Activated gamma-delta T cell treated with anti-CD3 and anti-CD28 coated beads, Interleukin-2, amount 50 U/mL, for 16 hours (primary cell): ENCODE data around the gene UBASH3A.

Experiments
- DNase-seq: peaks from one replicate; pipeline ENCODE4 v3.0.0-alpha.2; 2020; ENCODE audit warnings: low read depth

Gene UBASH3A

GRCh38 chr21:42430521-42430920 lies 26.8 kb downstream of the UBASH3A start:
- DNase-seq: no peak

GRCh38 chr21:42431196-42431595 lies 27.5 kb downstream of the UBASH3A start:
- DNase-seq: no peak

- DNase-seq: no peak
Observed at GRCh38 chr21:42432695-42433094, 29.0 kb downstream of the UBASH3A start.

GRCh38 chr21:42433946-42434551 lies 30.3 kb downstream of the UBASH3A start:
- DNase-seq: no peak

- DNase-seq: no peak
Observed at GRCh38 chr21:42434884-42435283, 31.2 kb downstream of the UBASH3A start.

- DNase-seq: no peak
Observed at GRCh38 chr21:42435401-42435800, 31.7 kb downstream of the UBASH3A start.

GRCh38 chr21:42435833-42436232 lies 32.1 kb downstream of the UBASH3A start:
- no peak for DNase-seq

- no peak for DNase-seq
Observed at GRCh38 chr21:42436914-42437313, 33.2 kb downstream of the UBASH3A start.

GRCh38 chr21:42437786-42438185 lies 34.1 kb downstream of the UBASH3A start:
- no peak for DNase-seq

- DNase-seq: no peak
Observed at GRCh38 chr21:42438316-42439205, 34.9 kb downstream of the UBASH3A start.

- peak; percentile 38 for DNase-seq
Observed at GRCh38 chr21:42439284-42440186, 35.8 kb downstream of the UBASH3A start.

- no peak for DNase-seq
Observed at GRCh38 chr21:42440187-42440792, 36.6 kb downstream of the UBASH3A start.

- DNase-seq: no peak
Observed at GRCh38 chr21:42441963-42442362, 38.3 kb downstream of the UBASH3A start.

- DNase-seq: no peak
Observed at GRCh38 chr21:42443181-42443785, 39.6 kb downstream of the UBASH3A start.

GRCh38 chr21:42443876-42444744 lies 40.4 kb downstream of the UBASH3A start:
- DNase-seq: no peak

- DNase-seq: no peak
Observed at GRCh38 chr21:42444745-42445059, 41.0 kb downstream of the UBASH3A start.

GRCh38 chr21:42445311-42445710 lies 41.6 kb downstream of the UBASH3A start:
- DNase-seq: no peak

- DNase-seq: no peak
Observed at GRCh38 chr21:42446531-42446930, 42.8 kb downstream of the UBASH3A start.

GRCh38 chr21:42447182-42447581 lies 43.5 kb downstream of the UBASH3A start:
- no peak for DNase-seq

- DNase-seq: no peak
Observed at GRCh38 chr21:42447732-42448131, 44.0 kb downstream of the UBASH3A start.

GRCh38 chr21:42448686-42449085 lies 45.0 kb downstream of the UBASH3A start:
- DNase-seq: no peak
